GM19025 (cell line): ENCODE measurements around the gene PCDHGA6.
A peak's percentile ranks its signal among the peaks of the same experiment; 100 is the strongest.
"Not testable (repeated sequence)": the region's sequence is repeated elsewhere in the genome, so short reads cannot be mapped to it uniquely, and the experiment has no call there.

ENCODE experiments used
- ATAC-seq: cut with Tn5 transposase; IDR thresholded peaks from one replicate; pipeline ENCODE4 v1.9.1; 2021; ENCODE audit warnings: mild to moderate bottlenecking, low read depth, moderate library complexity; ENCODE audit not compliant: unreplicated experiment

Gene PCDHGA6

DNA sequence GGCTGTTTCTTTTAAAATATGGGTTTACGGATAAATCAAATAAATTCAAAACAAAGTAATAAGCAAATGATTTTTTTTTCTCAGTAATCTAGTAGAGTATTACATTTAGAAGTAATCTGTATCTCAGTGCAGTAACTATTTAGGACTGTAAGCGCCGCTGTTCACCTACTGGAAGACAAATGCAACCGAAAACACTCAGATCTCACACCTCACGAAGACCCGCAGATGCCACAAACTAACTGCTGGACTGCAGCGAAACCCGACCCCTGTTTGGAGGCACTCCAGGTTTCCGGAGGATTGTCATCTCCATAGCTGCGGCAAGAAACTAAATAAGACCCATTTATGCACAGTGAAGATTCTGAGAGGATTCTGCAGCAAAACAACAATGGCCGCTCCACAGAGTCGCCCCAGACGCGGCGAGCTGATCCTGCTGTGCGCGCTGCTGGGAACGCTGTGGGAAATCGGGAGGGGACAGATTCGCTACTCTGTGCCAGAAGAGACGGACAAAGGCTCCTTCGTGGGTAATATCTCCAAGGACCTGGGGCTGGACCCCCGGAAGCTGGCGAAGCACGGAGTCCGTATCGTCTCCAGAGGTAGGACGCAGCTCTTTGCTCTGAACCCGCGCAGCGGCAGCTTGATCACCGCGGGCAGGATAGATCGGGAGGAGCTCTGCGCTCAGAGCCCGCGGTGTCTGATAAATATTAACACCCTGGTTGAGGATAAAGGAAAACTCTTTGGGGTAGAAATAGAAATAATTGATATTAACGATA is 18.9 kb downstream of the PCDHGA6 start, which contains the start of gene PCDHGA8:
PCDHGA8 (plus strand) TSS at position 205 of the 770 bp plus-strand sequence; CDS start at position 386, 181 bp downstream.
- no peak for ATAC-seq

DNA sequence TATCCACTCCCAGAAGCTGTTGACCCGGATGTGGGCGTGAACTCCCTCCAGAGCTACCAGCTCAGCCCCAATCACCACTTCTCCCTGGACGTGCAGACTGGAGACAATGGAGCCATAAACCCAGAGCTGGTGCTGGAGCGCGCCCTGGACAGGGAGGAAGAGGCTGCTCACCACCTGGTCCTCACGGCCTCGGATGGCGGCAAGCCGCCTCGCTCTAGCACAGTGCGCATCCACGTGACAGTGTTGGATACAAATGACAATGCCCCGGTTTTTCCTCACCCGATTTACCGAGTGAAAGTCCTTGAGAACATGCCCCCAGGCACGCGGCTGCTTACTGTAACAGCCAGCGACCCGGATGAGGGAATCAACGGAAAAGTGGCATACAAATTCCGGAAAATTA is 19.6 kb downstream of the PCDHGA6 start:
- no peak for ATAC-seq

DNA sequence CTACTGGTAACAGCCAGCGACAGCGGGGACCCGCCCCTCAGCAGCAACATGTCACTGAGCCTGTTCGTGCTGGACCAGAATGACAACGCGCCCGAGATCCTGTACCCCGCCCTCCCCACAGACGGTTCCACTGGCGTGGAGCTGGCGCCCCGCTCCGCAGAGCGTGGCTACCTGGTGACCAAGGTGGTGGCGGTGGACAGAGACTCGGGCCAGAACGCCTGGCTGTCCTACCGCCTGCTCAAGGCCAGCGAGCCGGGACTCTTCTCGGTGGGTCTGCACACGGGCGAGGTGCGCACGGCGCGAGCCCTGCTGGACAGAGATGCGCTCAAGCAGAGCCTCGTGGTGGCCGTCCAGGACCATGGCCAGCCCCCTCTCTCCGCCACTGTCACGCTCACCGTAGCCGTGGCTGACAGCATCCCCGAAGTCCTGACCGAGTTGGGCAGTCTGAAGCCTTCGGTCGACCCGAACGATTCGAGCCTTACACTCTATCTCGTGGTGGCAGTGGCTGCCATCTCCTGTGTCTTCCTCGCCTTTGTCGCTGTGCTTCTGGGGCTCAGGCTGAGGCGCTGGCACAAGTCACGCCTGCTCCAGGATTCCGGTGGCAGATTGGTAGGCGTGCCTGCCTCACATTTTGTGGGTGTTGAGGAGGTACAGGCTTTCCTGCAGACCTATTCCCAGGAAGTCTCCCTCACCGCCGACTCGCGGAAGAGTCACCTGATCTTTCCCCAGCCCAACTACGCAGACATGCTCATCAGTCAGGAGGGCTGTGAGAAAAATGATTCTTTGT is 20.9 kb downstream of the PCDHGA6 start:
- not testable (repeated sequence) for ATAC-seq

DNA sequence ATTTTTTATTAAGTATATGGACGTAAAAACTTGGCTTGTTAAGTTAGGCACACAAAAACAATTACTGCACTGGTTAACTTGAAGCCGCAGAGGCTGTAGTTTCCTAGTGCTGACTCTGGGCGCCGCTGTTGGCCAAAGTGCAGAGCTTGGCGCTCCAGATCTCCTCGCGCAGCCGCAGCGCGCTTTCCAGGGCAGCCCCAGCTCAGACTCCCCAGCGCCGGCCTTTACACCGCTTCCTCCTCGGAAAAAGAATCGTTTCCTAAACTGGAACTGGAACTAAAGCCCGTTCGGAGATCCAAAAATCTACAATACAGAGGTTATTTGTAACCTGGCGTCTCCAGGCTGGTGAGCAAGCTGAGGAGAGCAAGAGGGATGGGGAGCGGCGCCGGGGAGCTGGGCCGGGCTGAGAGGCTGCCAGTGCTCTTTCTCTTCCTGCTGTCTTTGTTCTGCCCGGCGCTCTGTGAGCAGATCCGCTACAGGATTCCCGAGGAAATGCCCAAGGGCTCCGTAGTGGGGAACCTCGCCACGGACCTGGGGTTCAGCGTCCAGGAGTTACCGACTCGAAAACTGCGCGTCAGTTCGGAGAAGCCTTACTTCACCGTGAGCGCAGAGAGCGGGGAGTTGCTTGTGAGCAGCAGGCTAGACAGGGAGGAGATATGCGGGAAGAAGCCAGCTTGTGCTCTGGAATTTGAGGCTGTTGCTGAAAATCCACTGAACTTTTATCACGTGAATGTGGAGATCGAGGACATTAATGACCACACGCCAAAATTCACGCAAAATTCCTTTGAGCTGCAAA is 24.3 kb downstream of the PCDHGA6 start, which contains the start of gene PCDHGB5:
PCDHGB5 (plus strand) TSS at position 192 of the 796 bp plus-strand sequence; CDS start at position 373, 181 bp downstream.
- peak; percentile 93 for ATAC-seq

DNA sequence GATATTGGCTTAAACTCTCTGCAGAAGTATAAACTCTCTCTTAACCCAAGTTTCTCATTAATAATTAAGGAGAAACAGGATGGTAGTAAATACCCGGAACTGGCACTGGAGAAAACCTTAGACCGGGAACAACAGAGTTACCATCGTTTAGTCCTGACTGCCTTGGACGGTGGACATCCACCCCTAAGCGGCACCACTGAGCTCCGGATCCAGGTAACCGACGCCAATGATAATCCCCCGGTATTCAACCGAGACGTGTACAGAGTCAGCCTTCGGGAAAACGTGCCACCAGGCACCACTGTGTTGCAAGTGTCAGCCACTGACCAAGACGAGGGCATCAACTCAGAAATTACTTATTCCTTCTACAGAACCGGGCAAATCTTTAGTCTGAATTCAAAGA is 24.9 kb downstream of the PCDHGA6 start:
- ATAC-seq: no peak

DNA sequence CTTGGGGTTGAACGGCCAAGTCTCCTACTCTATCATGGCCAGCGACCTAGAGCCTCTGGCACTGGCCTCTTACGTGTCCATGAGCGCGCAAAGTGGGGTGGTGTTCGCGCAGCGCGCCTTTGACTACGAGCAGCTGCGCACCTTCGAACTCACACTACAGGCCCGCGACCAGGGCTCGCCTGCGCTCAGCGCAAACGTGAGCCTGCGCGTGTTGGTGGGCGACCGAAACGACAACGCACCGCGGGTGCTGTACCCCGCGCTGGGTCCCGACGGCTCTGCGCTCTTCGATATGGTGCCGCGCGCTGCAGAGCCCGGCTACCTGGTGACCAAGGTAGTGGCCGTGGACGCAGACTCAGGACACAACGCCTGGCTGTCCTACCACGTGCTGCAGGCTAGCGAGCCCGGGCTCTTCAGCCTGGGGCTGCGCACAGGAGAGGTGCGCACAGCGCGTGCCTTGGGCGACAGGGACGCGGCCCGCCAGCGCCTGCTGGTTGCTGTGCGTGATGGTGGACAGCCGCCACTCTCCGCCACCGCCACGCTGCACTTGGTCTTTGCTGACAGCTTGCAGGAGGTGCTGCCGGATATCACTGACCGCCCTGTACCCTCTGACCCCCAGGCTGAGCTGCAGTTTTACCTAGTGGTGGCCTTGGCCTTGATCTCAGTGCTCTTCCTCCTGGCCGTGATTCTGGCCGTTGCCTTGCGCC is 26.0 kb downstream of the PCDHGA6 start:
- ATAC-seq: no peak

DNA sequence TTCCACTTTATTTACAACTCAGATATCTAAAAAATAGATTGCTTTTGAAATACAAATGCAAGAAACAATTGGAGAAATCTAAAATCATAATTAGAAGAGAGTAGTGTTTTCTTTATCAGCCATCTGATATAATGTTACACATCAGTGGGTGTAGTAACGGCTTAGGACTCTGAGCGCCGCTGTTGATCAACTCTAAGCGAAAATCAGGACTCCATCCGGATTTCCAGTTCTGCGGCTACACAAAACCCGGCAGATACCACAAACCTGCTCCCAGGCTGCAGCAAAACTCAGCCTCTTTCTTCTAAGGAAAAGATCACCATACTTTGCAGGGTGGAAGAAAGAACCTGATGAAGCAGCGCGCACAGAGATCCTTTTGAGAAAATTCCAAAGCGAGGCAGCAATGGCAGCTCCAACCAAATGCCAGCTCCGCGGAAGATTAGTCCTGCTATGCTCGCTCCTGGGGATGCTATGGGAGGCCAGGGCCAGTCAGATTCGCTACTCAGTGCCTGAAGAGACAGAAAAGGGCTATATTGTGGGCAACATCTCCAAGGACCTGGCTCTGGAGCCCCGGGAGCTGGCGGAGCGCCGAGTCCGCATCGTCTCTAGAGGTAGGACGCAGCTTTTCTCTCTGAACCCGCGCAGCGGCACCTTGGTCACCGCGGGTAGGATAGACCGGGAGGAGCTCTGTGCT is 29.0 kb downstream of the PCDHGA6 start, which contains the start of gene PCDHGA9:
PCDHGA9 (plus strand) TSS at position 226 of the 691 bp plus-strand sequence; CDS start at position 401, 175 bp downstream.
- ATAC-seq: no peak

DNA sequence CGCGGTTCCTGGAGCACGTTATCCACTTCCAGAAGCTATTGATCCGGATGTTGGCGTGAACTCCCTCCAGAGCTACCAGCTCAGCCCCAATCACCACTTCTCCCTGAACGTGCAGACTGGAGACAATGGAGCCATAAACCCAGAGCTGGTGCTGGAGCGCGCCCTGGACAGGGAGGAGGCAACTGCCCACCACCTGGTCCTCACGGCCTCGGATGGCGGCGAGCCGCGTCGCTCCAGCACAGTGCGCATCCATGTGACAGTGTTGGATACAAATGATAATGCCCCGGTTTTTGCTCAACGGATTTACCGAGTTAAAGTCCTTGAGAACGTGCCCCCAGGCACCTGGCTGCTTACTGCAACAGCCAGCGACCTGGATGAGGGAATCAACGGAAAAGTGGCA is 29.7 kb downstream of the PCDHGA6 start:
- no peak for ATAC-seq

DNA sequence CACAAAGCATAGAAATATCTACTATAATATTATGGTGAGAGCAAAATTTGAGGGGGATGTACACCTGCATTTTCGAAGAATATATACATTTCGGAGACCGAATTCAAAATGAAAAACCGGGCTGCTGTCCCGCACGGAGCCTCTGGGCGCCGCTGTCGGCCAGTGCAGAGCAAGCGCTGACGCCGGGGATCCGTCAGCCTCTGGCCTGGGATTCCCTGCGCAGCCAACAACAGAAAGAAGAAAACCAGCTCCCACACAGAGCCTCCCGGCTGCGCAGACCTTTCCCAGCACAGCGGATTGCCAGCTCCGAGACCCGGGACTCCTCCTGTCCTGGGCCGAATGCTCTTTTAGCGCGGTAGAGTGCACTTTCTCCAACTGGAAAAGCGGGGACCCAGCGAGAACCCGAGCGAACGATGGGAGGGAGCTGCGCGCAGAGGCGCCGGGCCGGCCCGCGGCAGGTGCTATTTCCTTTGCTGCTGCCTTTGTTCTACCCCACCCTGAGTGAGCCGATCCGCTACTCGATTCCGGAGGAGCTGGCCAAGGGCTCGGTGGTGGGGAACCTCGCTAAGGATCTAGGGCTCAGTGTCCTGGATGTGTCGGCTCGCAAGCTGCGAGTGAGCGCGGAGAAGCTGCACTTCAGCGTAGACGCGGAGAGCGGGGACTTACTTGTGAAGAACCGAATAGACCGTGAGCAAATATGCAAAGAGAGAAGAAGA is 34.3 kb downstream of the PCDHGA6 start, which contains the start of gene PCDHGB6:
PCDHGB6 (plus strand) TSS at position 232 of the 716 bp plus-strand sequence; CDS start at position 414, 182 bp downstream.
- ATAC-seq: peak; percentile 90

DNA sequence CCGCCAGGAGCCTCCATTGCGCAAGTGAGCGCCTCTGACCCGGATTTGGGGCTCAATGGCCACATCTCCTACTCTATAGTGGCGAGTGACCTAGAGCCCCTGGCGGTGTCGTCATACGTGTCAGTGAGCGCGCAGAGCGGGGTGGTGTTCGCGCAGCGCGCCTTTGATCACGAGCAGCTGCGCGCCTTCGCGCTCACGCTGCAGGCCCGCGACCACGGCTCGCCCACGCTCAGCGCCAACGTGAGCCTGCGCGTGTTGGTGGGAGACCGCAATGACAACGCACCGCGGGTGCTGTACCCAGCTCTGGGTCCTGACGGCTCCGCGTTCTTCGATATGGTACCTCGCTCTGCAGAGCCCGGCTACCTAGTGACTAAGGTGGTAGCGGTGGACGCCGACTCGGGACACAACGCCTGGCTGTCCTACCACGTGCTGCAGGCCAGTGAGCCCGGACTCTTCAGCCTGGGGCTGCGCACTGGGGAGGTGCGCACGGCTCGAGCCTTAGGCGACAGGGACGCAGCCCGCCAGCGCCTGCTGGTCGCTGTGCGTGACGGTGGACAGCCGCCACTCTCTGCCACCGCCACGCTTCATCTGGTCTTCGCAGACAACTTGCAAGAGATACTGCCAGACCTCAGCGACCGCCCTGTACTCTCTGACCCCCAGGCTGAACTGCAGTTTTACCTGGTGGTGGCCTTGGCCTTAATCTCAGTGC is 36.1 kb downstream of the PCDHGA6 start:
- ATAC-seq: no peak

DNA sequence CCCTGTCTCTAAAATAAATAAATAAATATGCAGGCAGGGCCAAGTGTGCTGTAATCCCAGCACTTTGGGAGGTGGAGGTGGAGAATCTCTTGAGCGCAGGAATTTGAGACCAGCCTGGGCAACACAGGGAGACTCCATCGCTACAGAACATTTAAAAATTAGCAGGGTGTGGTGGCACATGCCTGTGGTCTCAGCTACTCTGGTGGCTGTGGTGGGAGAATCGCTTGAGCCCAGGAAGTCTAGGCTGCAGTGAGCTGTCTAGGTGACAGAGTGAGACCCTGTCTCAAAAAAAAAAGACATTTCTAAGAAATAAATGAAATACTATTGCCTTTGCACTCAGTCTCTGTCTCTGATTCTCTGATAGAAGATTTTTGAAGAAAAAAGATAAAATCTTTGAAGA is 37.9 kb downstream of the PCDHGA6 start:
- ATAC-seq: no peak

DNA sequence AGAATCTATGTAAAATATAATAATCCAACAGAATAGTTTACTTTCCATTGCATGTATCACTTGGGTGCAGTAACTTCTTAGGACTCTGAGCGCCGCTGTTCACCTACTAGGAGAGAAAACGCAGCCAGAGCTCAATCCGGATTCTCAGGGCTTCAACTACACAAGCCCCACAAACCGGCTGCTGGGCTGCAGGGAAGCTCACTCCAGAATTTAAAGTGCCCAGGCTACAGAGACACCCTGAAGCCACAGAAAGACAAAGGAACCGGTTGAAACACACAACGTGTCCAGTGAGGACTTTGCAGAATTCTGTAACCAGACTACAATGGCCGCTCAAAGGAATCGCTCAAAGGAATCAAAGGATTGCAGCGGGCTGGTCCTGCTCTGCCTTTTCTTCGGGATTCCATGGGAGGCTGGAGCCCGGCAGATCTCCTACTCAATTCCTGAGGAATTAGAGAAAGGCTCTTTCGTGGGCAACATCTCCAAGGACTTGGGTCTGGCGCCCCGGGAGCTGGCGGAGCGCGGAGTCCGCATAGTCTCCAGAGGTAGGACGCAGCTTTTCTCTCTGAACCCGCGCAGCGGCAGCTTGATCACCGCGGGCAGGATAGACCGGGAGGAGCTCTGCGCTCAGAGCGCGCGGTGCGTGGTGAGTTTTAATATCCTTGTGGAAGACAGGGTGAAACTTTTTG is 39.3 kb downstream of the PCDHGA6 start, which contains the start of gene PCDHGA10:
PCDHGA10 (plus strand) TSS at position 134 of the 686 bp plus-strand sequence; CDS start at position 323, 189 bp downstream.
- no peak for ATAC-seq

DNA sequence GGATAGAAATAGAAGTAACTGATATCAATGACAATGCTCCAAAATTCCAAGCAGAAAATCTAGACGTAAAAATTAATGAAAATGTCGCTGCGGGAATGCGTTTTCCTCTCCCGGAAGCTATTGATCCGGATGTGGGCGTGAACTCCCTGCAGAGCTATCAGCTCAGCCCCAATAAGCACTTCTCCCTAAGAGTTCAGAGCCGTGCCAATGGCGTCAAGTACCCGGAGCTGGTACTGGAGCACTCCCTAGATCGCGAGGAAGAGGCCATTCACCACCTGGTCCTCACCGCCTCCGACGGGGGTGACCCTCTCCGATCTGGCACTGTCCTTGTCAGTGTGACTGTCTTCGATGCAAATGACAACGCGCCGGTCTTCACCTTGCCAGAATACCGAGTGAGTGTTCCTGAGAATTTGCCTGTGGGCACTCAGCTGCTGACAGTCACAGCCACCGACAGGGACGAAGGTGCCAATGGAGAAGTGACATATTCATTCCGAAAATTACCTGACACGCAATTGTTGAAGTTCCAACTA is 39.9 kb downstream of the PCDHGA6 start:
- ATAC-seq: no peak

DNA sequence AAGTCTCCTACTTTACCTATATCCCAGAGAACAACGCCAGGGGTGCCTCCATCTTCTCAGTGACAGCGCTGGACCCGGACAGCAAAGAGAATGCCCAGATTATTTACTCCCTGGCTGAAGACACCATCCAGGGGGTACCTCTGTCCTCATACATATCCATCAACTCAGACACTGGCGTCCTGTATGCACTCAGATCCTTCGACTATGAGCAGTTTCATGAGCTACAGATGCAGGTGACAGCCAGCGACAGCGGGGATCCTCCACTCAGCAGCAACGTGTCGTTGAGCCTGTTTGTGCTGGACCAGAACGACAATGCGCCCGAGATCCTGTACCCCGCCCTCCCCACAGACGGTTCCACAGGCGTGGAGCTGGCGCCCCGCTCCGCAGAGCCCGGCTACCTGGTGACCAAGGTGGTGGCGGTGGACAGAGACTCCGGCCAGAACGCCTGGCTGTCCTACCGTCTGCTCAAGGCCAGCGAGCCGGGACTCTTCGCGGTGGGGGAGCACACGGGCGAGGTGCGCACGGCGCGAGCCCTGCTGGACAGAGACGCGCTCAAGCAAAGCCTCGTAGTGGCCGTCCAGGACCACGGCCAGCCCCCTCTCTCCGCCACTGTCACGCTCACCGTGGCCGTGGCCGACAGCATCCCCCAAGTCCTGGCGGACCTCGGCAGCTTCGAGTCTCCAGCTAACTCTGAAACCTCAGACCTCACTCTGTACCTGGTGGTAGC is 41.0 kb downstream of the PCDHGA6 start:
- ATAC-seq: not testable (repeated sequence)

DNA sequence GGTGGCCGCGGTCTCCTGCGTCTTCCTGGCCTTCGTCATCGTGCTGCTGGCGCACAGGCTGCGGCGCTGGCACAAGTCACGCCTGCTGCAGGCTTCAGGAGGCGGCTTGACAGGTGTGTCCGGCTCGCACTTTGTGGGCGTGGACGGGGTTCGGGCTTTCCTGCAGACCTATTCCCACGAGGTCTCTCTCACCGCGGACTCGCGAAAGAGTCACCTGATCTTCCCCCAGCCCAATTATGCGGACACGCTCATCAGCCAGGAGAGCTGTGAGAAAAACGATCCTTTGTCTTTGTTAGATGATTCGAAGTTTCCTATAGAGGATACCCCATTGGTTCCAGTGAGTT is 41.6 kb downstream of the PCDHGA6 start:
- not testable (repeated sequence) for ATAC-seq

DNA sequence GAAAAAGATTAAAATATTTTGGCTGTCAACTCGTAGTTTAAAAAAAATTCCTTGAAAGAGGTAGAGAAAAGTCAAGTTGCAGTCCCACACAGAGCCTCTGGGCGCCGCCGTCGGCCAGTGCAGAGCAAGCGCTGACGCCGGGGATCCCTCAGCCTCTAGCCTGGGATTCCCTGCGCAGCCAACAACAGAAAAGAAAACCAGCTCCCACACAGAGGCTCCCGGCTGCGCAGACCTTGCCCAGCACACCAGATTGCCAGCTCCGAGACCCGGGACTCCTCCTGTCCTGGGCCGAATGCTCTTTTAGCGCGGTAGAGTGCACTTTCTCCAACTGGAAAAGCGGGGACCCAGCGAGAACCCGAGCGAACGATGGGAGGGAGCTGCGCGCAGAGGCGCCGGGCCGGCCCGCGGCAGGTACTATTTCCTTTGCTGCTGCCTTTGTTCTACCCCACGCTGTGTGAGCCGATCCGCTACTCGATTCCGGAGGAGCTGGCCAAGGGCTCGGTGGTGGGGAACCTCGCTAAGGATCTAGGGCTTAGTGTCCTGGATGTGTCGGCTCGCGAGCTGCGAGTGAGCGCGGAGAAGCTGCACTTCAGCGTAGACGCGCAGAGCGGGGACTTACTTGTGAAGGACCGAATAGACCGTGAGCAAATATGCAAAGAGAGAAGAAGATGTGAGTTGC is 43.9 kb downstream of the PCDHGA6 start, which contains the start of gene PCDHGB7:
PCDHGB7 (plus strand) TSS at position 184 of the 679 bp plus-strand sequence; CDS start at position 367, 183 bp downstream.
- peak; percentile 68 for ATAC-seq
